Fibroblast of skin of left biceps (primary cell): ENCODE measurements around the gene MFAP5.
"Not testable (repeated sequence)": the region's sequence is repeated elsewhere in the genome, so short reads cannot be mapped to it uniquely, and the experiment has no call there.

Source experiments
- DNase-seq, 2 experiments: peaks; one replicate each; pipeline ENCODE4 v3.0.0-alpha.2; 2013; ENCODE audit warnings: low read depth in 2 of 2

Gene MFAP5

DNA sequence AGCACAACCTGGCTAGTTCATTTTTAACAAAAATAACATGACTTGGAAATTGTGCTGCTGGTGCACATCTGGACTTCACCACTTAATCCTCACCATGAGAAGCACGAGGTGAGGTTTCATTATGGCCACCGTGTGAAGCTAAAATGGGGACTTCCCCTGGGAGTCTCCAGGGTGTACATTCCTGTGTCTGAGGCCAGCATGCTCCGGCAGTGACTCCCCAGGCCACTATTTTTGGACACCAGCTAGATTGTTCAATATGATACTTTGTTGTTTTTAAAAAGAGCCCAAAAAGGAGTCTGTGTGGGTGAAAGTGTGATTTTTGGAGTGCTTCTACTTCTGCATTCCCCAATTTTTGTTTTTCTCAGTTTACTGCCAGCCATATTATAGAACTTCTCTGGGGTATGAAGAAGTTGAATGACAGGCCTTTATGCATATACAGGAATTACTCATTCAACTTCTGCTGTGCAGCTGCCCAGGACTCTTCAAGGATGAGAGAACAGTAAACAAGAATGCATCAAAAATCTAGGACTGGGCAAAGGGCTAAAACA, 33.1 kb downstream of the MFAP5 start:
- DNase-seq, result no peak

- no peak for DNase-seq
These were observed 33.9 kb downstream of the MFAP5 start for GRCh38 chr12:8628731-8629130.

GRCh38 chr12:8624750-8625149, 37.9 kb downstream of the MFAP5 start:
- DNase-seq, result not testable (repeated sequence)

DNA sequence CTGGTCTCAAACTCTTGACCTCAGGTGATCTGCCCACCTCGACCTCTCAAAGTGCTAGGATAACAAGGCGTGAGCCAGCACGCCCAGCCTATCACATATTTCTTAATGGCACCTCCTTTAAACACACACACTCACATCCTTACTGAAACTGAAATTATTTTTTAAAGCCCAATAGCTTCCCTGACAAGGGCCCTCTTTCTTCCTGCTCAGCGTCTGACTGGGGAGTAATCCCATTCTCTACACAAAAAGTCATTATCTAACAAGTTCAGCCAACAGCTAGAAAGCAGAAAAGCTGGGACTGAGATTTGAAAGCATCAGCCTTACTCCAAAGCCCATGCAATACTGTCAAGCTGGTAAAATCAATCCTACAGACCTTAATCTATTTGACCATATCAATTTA, 40.0 kb downstream of the MFAP5 start:
- no peak for DNase-seq

DNA sequence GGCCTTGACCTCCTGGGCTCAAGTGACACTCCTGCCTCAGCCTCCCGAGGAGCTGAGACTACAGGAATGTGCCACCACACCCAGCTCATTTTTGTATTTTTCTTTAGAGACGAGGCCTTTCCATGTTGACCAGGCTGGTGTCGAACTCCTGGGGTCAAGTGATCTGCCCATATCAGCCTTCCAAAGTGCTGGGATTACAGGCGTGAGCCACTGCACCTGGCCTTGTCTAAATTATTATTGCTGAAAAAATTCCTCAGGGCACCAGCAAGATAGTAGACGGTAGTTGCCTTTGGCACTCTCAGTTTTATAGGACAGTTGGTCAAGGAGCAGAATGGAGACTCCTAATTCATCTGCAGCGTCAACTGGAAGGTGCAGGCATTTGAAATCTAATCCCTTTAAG, 47.4 kb downstream of the MFAP5 start:
- DNase-seq, result no peak

DNA sequence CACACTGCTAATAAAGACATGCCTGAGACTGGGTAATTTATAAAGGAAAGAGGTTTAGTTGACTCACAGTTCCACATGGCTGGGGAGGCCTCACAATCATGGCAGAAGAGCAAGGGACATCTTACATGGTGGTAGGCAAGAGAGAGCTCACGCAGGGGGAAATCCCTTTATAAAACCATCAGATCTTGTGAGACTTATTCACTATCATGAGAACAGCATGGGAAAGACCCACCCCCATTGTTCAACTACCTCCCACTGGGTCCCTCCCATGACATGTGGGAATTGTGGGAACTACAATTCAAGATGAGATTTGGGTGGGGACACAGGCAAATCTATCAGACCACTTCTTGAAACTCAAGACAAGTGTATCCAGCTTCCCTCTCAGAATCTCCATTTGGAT, 48.7 kb downstream of the MFAP5 start:
- not testable (repeated sequence) for DNase-seq

DNA sequence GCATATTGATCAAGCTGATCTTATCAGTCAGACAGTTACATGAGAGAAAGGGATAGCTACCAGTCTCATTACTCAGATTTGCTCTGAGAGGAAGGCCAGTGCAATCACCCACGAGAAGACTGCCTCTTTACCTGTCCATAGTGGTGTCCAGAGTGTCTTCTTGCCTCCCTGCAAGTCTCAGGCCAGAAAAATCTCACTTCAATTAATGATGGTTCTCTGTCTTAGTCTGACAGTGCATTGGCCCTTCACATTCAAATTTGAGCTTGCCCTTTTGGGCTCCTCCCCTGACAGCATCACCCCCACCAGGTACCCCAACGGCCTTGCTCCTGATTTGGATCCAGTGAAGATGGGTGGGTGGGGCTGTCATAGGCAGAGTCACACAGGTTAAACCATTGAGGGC, 50.0 kb downstream of the MFAP5 start, which contains the start of gene AICDA:
Gene AICDA, minus strand, starts transcription at position 231 of the 400 bp plus-strand sequence. Its CDS starts 92 bp downstream, at position 139.
- DNase-seq, result no peak

GRCh38 chr12:8609061-8609570, 53.5 kb downstream of the MFAP5 start:
- peak in 1 of 2 experiments; percentile 5 for DNase-seq

GRCh38 chr12:8606890-8607289, 55.7 kb downstream of the MFAP5 start:
- DNase-seq, result no peak

DNA sequence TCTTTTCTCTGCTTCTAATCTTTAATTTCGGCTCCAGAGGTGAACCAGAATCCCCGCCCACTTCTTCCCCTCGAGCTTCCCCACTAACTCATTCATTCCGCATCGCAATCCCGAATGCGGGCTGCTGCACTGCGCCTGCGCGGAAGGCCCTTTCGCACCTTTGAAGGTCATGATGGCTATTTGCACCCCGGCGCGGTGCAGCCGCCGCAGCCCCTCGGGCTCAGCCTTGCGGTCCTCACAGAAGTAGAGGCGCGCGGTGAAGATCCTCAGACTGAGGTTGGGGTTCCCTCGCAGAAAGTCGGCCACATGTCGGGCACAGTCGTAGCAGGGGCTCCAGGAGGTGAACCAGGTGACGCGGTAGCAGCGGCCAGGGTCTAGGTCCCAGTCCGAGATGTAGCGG, 57.6 kb downstream of the MFAP5 start:
- DNase-seq, result no peak

DNA sequence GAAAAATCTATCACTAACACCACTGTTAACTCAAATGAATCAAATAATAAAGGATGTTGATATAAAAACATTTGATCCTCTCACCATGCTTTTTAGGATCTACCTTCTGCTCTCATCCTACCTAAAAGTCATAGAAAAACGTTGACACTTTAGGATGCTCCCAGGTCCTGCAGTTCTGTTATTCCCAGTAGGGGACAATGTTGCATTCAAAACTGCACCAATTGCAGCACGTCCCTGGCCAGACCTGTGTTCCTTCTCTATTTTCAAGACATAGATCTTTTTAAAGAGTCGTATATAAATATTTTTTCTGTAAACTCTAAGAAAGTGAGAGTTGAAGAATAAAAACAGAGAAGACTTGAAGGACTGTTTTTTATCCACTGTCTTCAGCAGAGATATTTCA, 58.8 kb downstream of the MFAP5 start:
- DNase-seq, result no peak

DNA sequence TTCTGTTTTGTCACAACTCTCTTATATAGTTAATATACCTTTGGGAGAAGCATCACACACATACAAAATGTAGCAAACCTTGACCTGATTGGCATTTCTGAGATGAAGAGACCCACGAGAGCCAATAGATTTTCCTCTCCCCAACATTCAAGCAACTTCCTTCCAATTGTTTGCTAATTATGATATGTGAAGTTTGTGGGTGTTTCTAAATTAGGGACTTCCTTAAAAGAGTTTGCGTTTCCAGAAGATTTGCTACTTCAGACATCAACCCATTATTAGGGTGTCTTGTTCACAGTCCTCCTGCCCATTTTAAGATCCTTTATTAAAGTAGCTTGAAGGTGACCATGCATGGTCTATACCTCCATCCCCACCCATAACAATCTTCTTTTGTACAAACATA, 59.3 kb downstream of the MFAP5 start:
- no peak for DNase-seq

GRCh38 chr12:8596561-8596960, 66.1 kb downstream of the MFAP5 start:
- DNase-seq, result no peak
